Measurements from ENCODE around the gene VPS13D.
"Not testable (repeated sequence)": the region's sequence is repeated elsewhere in the genome, so short reads cannot be mapped to it uniquely, and the experiment has no call there.

The VPS13D gene

DNA sequence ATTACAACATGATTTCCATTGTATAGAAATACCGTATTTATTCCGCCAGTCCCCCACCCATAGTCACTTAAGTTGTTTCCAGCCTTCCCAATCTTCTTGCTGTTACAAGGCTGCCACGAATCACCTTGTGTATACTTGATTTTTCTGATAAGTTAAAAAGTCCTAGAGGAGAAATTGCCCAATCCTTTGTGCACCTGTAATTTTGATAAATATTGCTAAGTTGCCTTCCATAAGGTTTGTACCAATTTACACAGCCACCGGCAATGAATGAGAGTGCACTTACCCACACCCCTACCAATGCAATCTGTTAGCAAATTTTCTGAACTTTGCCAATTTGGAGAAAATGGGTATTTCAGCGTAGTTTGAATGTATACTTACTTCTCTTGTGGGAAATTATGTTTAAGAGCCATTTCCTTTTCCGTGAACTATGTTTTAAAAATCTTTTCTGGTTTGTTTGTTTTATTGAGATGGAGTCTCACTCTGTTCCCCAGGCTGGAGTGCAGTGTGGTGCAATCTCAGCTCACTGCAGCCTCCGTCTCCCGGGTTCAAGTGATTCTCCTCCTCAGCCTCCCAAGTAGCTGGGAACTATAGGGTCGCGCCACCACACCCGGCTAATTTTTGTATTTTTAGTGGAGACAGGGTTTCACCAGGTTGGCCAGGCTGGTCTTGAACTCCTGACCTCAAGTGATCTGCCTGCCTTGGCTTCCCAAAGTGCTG lies 300.8 kb downstream of the VPS13D start:
- DNase-seq (ENCODE audit: low read depth in 1 of 2, low spot score in 1 of 2) = no peak

DNA sequence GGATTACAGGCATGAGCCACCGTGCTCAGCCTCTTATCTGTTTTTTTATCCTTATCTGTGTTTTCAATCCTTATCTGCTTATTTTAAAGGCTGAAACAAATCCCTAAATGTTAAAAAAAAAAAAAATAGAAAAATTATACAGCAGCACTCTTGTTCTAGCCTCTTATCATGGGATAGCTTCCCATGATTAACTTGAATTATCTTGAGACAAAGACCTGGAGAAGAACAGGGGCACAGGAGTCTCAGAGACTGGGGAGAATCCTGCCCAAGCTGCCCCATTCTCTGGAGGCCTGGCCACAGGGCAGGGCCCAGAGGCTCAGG lies 301.3 kb downstream of the VPS13D start:
- no peak for DNase-seq (ENCODE audit: low read depth in 1 of 2, low spot score in 1 of 2)

DNA sequence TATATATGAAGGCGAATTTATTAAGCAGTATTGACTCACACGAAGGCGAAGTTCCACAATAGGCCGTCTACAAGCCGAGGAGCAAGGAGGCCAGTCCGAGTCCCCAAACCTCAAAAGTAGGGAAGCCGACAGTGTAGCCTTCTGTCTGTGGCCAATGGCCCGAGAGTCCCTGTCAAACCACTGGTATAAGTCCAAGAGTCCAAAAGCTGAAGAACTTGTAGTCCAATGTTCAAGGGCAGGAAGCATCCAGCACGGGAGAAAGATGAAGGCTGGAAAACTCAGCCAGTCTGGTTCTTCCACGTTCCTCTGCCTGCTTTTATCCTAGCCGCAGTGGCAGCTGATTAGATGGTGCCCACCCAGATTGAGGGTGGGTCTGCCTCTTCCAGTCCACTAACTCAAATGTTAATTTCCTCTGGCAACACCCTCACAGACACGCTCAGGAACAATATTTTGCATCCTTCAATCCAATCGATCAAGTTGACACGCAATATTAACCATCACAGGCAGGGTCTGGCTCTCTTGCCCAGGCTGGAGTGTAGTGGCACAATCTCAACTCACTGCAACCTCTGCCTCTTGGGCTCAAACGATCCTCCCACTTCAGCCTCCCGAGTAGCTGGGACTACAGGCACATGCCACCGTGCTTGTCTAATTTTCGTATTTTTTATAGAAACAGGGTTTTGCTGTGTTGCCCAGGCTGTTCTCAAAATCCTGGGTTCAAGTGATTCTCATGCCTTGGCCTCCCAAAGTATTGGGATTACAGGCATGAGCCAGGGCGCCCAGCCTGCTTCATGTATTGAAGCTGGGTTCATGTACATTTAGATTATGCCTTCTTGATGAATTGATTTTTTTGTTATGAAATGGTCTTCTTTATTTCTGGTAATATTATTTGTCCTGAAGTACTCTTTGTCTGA lies 302.8 kb downstream of the VPS13D start:
- no peak for DNase-seq (ENCODE audit: low read depth in 1 of 2, low spot score in 1 of 2)

DNA sequence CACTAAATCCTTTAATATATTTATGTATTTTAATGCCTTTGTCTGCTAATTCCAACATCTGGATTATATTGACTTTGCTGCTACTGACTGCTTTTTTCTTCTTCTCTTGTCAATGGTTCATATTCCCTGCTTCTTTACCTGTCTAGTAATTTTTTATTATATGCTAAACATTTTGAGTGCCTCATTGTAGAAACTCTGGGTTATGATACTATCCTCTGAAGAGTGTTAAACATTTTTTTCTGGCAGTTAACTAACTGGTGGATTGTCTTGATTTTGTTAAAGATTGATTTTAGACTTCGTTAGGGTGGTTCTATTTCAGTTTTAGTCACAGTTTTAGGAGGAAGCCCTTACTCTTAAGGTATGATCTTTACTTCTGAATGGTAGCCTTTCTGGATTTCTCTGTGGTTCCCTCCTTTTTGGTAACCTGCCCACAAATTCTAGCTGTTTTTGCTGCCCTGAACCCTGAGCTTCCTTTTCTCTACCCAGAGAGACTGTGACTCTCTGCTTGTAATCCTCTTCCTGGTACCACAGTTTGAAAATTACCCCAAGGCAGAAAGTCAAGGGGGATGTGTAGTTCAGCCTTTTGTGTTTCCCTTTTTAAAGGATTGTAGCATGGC lies 306.3 kb downstream of the VPS13D start:
- no peak for DNase-seq (ENCODE audit: low read depth in 1 of 2, low spot score in 1 of 2)

DNA sequence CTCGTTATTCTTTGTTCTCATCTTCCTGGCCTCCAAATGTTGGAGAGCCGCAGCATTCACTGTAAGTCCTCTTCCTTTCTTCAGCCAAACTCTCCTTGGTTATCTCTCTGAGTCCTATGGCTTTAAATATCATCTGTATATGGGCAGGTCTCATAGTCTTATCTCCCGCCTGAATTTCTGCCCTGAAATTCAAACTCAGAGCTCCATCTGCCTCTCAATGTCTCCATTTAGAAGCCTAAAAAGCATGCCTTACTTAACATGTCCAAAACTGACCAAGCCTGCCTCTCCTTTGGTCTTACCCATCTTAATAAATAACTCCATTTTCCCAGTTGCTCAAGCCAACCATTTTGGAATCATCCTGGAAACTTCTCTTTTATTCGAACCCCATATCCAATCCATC lies 307.5 kb downstream of the VPS13D start:
- no peak for DNase-seq (ENCODE audit: low read depth in 1 of 2, low spot score in 1 of 2)

DNA sequence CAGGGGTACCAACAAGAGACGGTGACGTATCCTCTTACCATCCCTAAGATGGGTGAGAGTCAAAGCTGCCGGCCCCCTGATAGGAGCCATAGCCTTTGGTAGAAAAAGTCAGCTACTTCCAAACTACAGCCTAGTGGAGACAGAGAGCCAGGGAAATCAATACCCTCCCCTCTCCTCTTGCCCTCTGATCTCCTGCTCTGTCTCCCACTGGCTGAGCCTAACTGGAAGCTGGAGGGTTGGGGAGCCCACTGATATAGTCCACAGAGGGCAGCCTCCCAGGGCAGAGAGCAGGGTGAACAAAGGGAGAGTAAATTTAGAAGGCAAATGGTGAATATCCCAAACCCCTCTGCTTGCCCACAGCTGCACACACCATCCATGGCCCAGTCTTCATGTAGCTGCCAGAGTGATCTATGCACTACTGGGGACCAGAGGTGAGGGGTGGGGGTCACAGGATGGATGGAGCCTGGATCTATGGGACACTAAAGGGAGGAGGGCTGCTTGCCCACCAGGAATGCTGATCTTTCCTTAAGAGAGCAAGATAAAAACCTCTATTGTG lies 308.2 kb downstream of the VPS13D start:
- no peak for DNase-seq (ENCODE audit: low read depth in 1 of 2, low spot score in 1 of 2)

DNA sequence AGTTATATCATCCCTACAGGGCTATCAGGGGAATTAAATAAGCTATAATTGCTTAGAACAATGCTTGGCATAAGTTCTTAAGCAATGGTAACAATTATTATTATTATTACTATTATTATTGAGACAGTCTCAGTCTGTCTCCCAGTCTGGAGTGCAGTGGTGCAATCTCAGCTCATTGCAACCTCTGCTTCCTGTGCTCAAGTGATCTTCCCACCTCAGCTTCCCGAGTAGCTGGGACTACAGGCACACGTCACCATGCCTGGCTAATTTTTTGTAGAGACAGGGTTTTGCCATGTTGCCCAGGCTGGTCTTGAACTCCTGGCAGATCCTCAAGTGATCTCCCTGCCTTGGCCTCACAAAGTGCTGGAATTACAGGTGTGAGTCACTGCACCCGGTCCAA lies 308.7 kb downstream of the VPS13D start:
- DNase-seq (ENCODE audit: low read depth in 1 of 2, low spot score in 1 of 2) = not testable (repeated sequence)

DNA sequence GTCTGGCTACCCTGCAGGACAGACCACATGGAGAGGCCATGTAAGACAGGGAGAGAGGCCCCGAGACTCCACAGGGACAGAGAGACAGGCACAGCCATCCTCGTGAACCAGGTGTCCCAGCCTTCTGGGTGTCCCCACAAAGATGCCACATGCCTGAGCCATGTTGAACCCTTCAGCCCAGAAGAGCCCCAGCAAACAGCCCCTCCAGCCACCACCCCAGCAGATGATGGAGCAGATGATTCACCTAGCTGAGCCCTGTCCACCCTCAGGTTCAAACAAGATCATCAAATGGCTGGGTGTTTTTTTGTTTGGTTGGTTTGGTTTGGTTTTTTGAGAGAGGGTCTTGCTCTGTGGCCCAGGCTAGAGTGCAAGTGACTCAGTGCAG lies 309.5 kb downstream of the VPS13D start:
- DNase-seq (ENCODE audit: low read depth in 1 of 2, low spot score in 1 of 2) = no peak

DNA sequence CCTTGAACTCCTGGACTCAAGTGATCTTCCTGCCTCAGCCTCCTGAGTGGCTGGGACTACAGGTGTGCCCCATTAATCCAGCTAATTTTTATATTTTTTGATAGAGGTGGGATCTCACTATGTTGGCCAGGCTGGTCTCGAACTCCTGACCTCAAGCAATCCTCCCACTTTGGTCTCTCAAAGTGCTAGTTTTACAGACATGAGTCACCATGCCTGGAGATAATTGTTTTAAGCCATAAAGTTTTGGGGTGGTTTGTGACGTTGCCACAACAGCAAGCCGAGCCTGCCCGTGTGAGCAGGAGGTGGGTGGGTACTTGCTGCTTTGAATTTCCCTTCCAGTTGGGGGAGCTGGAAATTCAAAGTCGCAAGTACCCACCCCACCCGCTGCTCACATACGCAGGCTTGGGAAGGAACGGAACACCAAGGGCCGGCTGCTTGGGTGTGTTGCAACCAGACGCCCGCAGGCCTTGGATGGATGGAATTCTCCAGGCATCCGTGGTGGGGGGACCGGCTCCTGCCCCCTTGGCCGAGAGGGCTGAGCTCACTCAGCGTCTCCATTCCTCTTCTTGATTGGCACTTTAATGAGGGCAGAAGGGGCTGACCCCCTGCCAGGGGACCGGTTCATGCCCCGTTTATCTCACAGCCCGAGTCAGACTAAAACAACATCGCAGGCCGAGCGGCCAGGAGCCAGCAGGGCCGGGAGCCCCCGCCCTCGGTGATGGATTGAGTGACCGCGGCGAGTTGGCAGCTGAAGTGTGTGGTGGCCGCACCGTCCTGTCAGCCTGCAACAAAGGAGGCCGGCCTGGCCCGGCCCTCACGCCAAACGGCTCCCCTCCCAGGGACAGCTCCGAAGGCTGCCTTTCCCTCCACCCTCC lies 310.1 kb downstream of the VPS13D start:
- no peak for DNase-seq (ENCODE audit: low read depth in 1 of 2, low spot score in 1 of 2)

DNA sequence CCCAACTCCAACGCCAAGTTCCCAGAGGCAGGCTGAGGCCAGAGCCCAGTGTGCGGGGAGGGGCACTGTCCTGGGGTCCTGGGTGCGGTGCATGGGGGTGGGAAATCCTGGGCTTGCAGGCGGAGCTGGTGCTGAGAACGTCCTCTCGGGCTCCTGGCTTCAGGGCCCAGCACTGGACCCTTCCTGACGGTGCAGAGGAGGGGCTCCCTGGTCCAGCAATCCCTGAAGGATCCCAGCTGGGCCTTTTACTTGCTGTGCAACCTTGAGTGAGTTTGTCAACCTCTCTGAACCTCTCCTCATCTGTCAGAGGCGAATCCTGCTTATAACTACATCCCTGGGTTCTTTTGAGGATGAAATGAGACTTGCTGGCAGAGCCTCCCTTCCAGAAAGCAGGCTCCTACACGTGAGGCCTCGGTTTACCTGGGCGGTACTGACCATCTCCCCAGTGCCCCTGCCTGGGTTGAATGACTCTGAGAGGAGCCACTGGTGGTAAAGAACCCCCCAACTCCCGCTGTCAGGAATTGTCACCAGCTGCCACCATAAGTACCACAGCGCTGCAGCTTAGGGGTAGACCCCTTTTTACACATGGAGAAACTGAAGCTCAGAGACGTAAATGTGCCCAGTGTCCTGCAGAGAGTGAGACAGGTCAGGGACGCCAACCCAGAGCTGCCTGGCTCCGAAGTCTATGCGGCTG lies 310.9 kb downstream of the VPS13D start:
- no peak for DNase-seq (ENCODE audit: low read depth in 1 of 2, low spot score in 1 of 2)

DNA sequence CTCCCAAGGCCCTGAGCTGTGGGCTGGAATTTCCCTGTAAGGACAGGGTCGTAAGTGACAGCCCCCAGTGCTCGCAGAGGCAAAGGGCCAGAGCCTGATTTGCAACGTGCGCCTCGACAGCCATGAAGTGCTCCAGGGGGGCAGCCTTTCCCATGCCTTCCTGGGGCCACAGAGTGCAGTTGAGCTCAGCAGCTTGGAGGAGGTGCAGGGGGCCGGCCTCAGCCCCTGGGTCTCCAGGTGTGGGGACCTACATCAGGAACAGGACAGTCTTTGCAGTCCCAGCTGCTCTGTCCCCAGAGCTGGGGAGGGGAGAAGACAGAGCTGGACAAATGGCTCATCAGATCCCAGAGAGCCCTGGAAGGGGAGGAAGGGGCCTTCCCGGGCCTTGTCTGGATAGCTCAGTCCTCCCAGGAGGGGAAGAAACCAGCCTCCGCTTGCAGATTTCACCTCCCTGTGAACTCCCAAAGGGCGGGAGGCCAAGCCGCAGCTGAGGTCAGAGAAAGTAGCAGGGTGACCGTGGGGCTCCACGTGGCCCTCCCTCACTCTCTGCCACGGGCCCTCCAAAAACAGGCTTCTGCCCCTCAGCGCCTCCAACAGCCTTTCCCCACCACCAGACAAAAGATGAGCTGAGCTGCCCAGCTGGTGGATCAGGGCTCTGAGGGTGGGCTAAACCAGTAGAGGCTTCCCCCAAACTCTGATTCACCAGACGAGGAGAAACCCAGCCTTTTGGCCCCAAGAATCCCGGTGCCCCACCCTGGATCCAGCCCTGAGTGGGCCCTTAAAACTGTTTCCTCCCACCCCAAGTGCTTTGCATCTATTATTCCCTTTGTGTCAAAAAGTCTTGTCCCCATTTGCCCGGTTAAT lies 311.7 kb downstream of the VPS13D start:
- no peak for DNase-seq (ENCODE audit: low read depth in 1 of 2, low spot score in 1 of 2)

DNA sequence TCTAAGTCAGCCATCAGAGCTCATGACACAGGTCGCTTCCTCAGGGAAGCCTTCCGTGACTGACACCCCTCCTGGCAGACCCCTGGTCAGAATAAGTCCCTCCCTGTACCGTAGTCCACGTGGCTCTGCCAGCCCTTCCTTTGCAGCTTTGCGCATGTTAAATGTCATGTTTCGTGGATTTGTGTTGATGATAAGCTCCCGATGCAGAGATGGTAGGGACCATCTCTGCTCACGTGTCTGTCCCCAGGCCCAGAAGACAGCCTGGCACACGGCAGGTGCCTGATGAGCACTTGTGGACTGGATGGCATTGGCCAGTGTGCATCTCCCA lies 312.3 kb downstream of the VPS13D start:
- no peak for DNase-seq (ENCODE audit: low read depth in 1 of 2, low spot score in 1 of 2)

DNA sequence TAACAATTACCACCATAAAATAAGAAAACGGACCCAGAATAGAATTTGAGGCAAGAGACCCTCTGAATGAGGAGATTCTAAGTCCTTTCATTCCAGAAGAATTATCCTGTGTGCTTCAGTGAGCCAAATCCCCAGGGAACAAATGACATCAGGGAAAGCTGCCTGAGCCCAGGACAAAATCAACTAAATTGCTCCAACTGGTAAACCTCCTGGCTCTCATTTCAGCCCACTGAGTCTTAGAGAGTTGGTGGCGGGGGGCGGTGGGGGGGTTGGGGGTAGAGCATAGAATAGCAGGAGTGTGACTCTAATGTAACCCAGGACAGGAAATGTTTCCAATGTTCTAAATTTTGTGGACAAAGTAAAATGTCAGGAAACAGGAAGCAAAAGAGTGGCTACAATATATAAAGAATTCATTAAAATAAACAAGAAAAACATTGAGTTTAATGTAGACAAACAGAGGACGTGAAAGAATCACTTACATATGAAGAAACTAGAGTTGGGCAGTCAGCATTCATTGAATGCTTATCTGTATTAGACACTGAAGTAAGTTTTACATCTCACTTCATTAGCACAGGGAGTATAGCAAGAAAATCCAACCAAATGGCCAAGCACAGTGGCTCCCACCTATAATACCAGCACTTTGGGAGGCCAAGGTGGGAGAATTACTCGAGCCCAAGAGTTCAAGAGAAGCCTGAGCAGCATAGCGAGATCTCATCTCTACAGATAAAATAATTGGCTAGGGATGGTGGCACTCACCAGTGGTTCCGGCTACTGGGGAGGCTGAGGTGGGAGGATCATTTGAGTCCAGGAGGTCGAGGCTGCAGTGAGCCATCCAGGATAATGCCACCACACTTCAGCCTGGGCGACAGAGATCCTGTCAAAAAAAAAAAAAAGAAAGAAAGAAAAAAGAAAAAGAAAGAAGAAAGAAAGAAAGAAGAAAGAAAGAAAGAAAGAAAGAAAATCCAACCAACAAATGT lies 313.1 kb downstream of the VPS13D start:
- DNase-seq (ENCODE audit: low read depth in 1 of 2, low spot score in 1 of 2) = no peak

DNA sequence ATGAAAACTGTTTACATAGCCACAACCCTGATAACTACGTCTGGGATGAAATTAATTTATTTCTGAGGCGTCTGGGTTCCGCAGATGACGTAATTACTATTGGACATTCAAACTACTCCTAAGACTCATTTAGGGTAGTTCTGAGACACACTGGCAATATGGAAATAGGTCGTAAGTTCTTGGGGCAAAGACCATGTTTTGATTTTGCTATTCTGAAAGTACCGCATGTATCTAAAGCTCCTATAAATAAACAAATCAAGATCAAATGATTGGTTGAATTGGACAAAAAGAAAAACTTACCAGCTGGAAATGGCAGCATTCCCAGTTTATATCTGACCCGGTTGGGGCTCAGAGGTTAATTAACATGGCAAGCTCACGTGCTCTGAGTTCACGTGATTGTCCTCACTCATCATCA lies 313.9 kb downstream of the VPS13D start:
- DNase-seq (ENCODE audit: low read depth in 1 of 2, low spot score in 1 of 2) = no peak

DNA sequence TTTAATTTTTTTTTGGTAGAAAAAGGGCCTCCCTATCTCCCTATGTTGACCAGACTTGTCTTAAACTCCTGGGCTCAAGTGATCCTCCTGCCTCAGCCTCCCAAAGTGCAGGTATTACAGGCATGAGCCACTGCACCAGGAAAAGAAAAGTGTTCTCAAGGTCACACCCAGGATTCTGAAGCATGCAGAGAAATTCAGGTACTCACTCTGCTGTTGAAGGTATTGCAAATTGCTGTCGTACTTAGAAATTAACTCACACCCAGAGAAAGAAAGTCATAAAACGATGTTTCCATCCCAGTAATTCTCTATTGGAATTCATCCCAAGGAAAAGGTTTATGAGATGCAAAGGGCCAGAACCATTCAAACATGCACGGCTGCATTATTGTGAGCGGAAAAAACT lies 314.5 kb downstream of the VPS13D start:
- no peak for DNase-seq (ENCODE audit: low read depth in 1 of 2, low spot score in 1 of 2)

DNA sequence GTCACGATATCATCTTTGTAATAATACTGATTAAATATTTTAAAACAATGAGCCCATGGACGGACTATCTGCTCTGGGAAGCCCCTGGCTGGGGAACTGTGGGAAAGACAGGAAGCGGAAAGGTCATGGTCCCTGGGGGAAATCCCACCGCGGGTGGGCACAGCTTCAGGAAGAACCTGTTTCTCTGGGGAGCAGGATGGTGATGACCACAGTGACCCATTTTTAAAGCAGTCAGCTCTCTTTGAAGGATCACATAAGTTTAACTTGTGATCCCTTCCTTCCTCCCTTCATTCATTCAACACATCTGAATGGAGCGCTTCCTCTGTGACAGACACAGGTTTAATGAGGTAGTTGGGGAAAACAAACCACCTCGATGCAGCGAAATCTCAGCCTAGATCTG lies 315.2 kb downstream of the VPS13D start:
- DNase-seq (ENCODE audit: low read depth in 1 of 2, low spot score in 1 of 2) = no peak

DNA sequence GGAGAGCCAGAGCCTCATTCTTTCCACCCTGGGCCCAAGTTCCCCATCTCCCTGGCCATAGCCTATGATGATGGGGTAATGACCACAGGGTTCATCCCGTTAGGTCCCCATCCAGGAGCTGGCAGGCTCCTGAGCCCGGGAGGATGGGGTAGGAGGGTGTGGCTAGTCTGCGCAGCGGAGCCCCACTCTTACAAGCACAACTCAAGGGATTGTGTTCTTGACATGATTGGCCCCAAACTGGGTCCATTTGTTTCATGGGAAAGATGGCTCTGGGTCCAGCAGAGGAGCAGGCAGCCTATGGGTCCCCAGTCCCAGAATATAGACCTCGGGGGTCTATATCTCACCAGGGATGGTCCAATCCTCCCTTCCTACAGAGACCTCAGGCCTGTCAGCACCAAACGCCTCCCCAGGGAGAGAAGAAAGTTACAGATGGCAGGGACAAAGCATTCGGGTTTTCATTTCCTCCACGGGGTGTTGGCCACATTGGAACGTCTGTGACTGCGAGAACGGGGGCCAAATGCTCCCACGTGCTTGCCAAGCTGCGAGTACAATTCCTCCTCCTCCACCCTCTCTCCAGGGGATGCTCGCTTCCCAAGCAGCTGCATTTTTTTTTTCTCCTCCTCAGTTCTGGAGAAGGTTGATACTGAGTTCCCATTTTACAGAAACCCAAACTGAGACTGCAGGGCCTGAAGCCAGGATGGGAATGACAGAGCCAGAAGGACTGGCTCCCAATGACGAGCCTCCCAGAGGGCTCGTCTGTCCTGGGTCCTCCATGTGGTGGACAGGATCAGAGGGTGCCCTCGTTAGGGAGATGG lies 317.1 kb downstream of the VPS13D start:
- DNase-seq (ENCODE audit: low read depth in 1 of 2, low spot score in 1 of 2) = no peak
